Nephron (organoid): Measurements from ENCODE around the gene SELENOO.

Experiments
- H3K27ac Mint-ChIP-seq, 3 experiments: 2 replicates each; pipeline ENCODE4 v1.8.0; 2020; ENCODE audit warnings: mixed read lengths in 3 of 3, mild to moderate bottlenecking in 2 of 3, moderate library complexity in 1 of 3
- H3K27me3 Mint-ChIP-seq: 2 replicates; pipeline ENCODE4 v1.8.0; 2021; ENCODE audit warnings: low read depth, mild to moderate bottlenecking, moderate library complexity, mixed read lengths
- H3K36me3 Mint-ChIP-seq: 2 replicates; pipeline ENCODE4 v1.8.0; 2020; ENCODE audit warnings: low read depth, mixed read lengths
- H3K4me1 Mint-ChIP-seq: 2 replicates; pipeline ENCODE4 v1.8.0; 2020; ENCODE audit warnings: mixed read lengths
- H3K4me3 Mint-ChIP-seq, 3 experiments: 2 replicates each; pipeline ENCODE4 v1.8.0; 2020; ENCODE audit warnings: mild to moderate bottlenecking in 3 of 3, mixed read lengths in 3 of 3, moderate library complexity in 2 of 3
- H3K9me3 Mint-ChIP-seq: 2 replicates; pipeline ENCODE4 v1.8.0; 2020; ENCODE audit warnings: mixed read lengths
- TF ChIP-seq, protein P1 (sequence below), 3 experiments: fragments of 200-600 bp; sonication (generic); IDR thresholded peaks; one replicate each; pipeline ENCODE4 v1.5.0; 2021; ENCODE audit warnings: antibody characterized with exemption in 3 of 3; ENCODE audit not compliant: unreplicated experiment in 3 of 3

Gene SELENOO

DNA sequence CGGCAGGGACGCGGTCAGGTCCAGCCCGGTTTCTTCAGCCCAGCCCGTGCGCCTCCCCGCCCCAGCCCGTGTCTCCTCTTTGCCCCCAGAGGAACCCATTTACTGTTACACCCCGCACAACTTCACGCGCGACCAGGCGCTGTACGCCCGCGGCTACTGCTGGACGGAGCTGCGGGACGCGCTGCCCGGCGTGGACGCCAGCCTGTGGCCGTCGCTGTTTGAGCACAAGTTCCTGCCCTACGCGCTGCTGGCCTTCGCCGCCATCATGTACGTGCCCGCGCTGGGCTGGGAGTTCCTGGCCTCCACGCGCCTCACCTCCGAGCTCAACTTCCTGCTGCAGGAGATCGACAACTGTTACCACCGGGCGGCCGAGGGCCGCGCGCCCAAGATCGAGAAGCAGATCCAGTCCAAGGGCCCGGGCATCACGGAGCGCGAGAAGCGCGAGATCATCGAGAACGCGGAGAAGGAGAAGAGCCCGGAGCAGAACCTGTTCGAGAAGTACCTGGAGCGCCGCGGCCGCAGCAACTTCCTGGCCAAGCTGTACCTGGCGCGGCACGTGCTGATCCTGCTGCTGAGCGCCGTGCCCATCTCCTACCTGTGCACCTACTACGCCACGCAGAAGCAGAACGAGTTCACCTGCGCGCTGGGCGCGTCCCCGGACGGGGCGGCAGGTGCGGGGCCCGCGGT is 23.8 kb upstream of the SELENOO start:
- Mint-ChIP-seq H3K36me3 (no peaks in the 10 kb centered on the region), H3K27me3 (peaks cover 23% of the 10 kb centered on the region), H3K4me3 (no peak overlapping the region), H3K27ac (no peak overlapping the region), H3K9me3 (no peaks in the 10 kb centered on the region), H3K4me1 (no peaks in the 10 kb centered on the region)
- TF ChIP-seq, protein P1, sequence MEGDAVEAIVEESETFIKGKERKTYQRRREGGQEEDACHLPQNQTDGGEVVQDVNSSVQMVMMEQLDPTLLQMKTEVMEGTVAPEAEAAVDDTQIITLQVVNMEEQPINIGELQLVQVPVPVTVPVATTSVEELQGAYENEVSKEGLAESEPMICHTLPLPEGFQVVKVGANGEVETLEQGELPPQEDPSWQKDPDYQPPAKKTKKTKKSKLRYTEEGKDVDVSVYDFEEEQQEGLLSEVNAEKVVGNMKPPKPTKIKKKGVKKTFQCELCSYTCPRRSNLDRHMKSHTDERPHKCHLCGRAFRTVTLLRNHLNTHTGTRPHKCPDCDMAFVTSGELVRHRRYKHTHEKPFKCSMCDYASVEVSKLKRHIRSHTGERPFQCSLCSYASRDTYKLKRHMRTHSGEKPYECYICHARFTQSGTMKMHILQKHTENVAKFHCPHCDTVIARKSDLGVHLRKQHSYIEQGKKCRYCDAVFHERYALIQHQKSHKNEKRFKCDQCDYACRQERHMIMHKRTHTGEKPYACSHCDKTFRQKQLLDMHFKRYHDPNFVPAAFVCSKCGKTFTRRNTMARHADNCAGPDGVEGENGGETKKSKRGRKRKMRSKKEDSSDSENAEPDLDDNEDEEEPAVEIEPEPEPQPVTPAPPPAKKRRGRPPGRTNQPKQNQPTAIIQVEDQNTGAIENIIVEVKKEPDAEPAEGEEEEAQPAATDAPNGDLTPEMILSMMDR (IDR thresholded peaks at IDR 0.05; ENCODE audit: unreplicated experiment in 3 of 3): no peak

DNA sequence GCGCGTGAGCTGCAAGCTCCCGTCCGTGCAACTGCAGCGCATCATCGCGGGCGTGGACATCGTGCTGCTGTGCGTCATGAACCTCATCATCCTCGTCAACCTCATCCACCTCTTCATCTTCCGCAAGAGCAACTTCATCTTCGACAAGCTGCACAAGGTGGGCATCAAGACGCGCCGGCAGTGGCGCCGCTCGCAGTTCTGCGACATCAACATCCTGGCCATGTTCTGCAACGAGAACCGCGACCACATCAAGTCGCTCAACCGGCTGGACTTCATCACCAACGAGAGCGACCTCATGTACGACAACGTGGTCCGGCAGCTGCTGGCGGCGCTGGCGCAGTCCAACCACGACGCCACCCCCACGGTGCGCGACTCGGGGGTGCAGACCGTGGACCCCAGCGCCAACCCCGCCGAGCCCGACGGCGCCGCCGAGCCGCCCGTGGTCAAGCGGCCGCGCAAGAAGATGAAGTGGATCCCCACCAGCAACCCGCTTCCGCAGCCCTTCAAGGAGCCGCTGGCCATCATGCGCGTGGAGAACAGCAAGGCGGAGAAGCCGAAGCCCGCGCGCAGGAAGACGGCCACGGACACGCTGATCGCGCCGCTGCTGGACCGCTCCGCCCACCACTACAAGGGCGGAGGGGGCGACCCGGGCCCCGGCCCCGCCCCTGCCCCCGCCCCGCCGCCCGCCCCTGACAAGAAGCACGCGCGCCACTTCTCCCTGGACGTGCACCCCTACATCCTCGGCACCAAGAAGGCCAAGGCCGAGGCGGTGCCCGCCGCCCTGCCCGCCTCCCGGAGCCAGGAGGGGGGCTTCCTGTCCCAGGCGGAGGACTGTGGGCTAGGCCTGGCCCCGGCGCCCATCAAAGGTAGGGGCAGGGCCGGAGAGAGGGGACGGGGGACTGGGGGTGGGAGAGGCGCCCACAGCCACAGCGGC is 23.0 kb upstream of the SELENOO start:
- Mint-ChIP-seq H3K27ac (no peak overlapping the region), H3K36me3 (no peaks in the 10 kb centered on the region), H3K27me3 (peaks cover 17% of the 10 kb centered on the region), H3K9me3 (no peaks in the 10 kb centered on the region), H3K4me3 (no peak overlapping the region), H3K4me1 (no peaks in the 10 kb centered on the region)
- TF ChIP-seq, protein P1 (IDR thresholded peaks at IDR 0.05; ENCODE audit: unreplicated experiment in 3 of 3): no peak

DNA sequence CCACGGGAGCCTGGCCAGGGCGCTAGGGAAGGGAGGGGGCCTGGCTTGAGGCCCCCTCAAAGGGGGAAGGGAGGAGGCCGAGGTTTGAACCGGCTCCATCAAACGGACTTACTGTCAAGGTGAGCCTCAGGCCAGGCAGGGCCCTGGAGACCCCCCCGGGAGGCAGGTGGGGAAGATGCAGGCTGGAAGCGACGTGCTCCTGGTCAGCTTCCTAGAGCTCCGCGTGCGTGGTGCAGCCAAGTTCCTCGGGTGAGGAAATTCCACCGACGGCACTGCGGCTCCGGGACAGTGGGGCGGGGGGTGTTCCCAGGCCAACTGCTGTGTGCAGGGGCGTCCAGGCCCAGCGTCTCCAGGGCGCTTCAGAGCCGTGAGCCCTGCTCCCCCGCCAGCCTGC is 22.3 kb upstream of the SELENOO start:
- Mint-ChIP-seq H3K27ac (no peak overlapping the region), H3K4me3 (no peak overlapping the region), H3K27me3 (peaks cover 17% of the 10 kb centered on the region), H3K36me3 (no peaks in the 10 kb centered on the region), H3K9me3 (no peaks in the 10 kb centered on the region), H3K4me1 (no peaks in the 10 kb centered on the region)
- TF ChIP-seq, protein P1 (IDR thresholded peaks at IDR 0.05; ENCODE audit: unreplicated experiment in 3 of 3): no peak

DNA sequence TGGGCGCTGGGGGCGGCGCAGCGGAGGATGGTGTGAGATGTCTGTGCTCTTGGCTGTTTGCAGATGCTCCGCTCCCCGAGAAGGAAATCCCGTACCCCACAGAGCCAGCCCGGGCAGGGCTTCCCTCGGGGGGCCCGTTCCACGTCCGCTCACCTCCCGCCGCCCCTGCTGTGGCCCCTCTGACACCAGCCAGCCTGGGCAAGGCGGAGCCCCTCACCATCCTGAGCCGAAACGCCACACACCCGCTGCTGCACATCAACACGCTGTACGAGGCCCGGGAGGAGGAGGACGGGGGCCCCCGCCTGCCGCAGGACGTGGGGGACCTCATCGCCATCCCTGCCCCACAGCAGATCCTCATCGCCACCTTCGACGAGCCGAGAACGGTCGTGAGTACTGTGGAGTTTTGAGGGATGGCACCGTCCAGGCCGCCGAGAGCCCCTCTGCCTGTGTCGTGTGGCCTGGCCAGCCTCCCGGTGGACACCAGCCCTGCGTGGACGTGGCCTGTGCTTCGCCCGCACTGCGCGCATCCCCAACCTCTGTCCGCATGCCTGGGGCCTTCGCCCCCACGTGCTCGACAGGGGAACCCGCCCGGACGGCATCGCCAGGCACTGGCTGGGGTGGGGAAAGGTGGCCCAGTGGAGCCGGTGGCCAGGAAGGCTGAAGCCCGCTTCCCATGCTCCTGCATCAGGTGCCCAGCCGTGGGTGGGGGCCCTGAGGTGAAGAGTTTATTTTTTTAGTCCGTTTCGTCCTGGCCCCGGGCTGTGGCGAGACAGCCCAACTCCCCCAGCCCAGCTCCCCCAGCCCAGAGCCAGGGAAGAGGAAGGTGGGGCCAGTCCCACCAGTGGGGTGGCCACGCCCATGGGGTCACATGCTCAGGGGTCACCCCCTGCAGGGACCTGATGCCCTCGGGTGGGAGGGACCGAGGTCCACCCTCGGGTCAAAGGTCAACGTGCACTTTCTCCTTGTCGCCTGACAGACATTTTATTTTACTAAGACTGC is 21.6 kb upstream of the SELENOO start:
- Mint-ChIP-seq H3K4me3 (peak overlapping the region in 1 of 3 experiments; percentile 12), H3K4me1 (no peaks in the 10 kb centered on the region), H3K9me3 (no peaks in the 10 kb centered on the region), H3K36me3 (no peaks in the 10 kb centered on the region), H3K27me3 (peaks cover 15% of the 10 kb centered on the region), H3K27ac (peak overlapping the region in 1 of 3 experiments; percentile 29)
- TF ChIP-seq, protein P1 (IDR thresholded peaks at IDR 0.05; ENCODE audit: unreplicated experiment in 3 of 3): no peak

DNA sequence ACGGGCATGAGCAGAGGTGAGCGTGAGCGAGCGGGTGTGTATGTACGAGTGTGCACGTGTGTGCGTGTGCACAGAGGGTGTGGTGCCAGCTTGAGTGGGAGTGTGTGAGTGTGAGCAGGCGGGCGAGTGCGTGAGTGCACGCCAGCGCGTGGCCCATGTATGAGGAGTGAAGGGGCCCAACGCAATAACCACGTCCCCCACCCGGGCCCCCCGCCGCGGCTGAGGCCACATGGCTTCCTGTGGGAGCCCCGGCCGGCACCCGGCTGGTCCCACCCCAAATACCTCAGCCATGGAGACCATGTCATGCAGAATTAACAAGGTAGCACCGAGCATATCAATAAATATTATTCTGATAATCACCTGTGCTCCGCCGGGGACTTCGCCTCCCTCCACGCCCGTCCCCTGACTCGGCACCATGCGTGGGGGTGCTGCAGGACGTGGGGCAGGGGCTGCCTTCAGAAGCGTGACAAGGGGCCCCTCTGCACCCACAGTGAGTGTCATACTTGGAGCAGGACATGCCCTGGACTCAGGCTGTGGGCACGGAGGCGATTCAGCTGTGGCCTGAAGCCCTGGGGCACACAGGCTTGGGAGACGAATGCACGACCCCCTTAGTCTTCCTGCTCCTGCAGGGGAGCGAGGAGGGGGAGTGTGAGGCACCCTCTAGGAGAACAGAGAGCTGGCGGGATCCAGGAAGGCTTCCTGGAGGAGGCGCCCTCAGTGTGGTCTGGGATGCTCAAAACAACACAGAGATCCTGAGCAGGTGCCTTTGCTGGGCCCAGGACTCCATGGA is 20.7 kb upstream of the SELENOO start:
- Mint-ChIP-seq H3K4me1 (no peaks in the 10 kb centered on the region), H3K27me3 (peaks cover 8% of the 10 kb centered on the region), H3K9me3 (no peaks in the 10 kb centered on the region), H3K4me3 (peak overlapping the region in 2 of 3 experiments; percentile 12 to 48), H3K27ac (peak overlapping the region in 1 of 3 experiments; percentile 29), H3K36me3 (no peaks in the 10 kb centered on the region)
- TF ChIP-seq, protein P1 (IDR thresholded peaks at IDR 0.05; ENCODE audit: unreplicated experiment in 3 of 3): no peak
